MM.1S (cell line): ENCODE data around the gene RAB11B.

Experiments used
- DNase-seq: peaks from one replicate; pipeline ENCODE4 v3.0.0-alpha.2; 2015
- H2AFZ ChIP-seq: fragments of 300-600 bp; sonication (generic); 2 replicates; pipeline ENCODE4 v1.6.0; 2016; ENCODE audit warnings: antibody characterized with exemption, low read length
- H3F3A ChIP-seq: fragments of 300-600 bp; sonication (generic); 2 replicates; pipeline ENCODE4 v1.6.1; 2016; ENCODE audit warnings: mild to moderate bottlenecking, antibody characterized with exemption, low read length, moderate library complexity, mixed read lengths; ENCODE audit not compliant: insufficient read depth
- H3K27ac ChIP-seq: fragments of 300-600 bp; sonication (generic); 2 replicates; pipeline ENCODE4 v1.5.1; 2016; ENCODE audit warnings: mild to moderate bottlenecking, low read length
- H3K27me3 ChIP-seq: fragments of 300-600 bp; sonication (generic); replicated peaks from 2 replicates; pipeline ENCODE4 v1.6.0; 2016; ENCODE audit warnings: low read length; ENCODE audit not compliant: insufficient read depth
- H3K36me3 ChIP-seq: fragments of 300-600 bp; sonication (generic); replicated peaks from 2 replicates; pipeline ENCODE4 v1.6.1; 2016; ENCODE audit warnings: mild to moderate bottlenecking, low read length, mixed read lengths; ENCODE audit not compliant: insufficient read depth
- H3K4me1 ChIP-seq: fragments of 300-600 bp; sonication (generic); 2 replicates; pipeline ENCODE4 v1.6.1; 2016; ENCODE audit warnings: low read length, mixed read lengths
- H3K4me2 ChIP-seq: fragments of 300-600 bp; sonication (generic); 2 replicates; pipeline ENCODE4 v1.6.0; 2016; ENCODE audit warnings: low read depth, low read length
- H3K4me3 ChIP-seq: fragments of 300-600 bp; sonication (generic); 2 replicates; pipeline ENCODE4 v1.5.1; 2016; ENCODE audit warnings: low read length, mixed read lengths
- H3K79me2 ChIP-seq: fragments of 300-600 bp; sonication (generic); 2 replicates; pipeline ENCODE4 v1.6.1; 2016; ENCODE audit warnings: mixed run types, low read length, mixed read lengths
- H3K9ac ChIP-seq: fragments of 300-600 bp; sonication (generic); 2 replicates; pipeline ENCODE4 v1.6.1; 2016; ENCODE audit warnings: low read length, mixed read lengths
- H3K9me2 ChIP-seq: fragments of 300-600 bp; sonication (generic); replicated peaks from 2 replicates; pipeline ENCODE4 v1.6.1; 2016; ENCODE audit warnings: mild to moderate bottlenecking, low read length, mixed read lengths; ENCODE audit not compliant: insufficient read depth
- H3K9me3 ChIP-seq: fragments of 300-600 bp; sonication (generic); replicated peaks from 2 replicates; pipeline ENCODE4 v1.6.1; 2016; ENCODE audit warnings: mild to moderate bottlenecking, low read length, mixed read lengths; ENCODE audit not compliant: insufficient read depth
- H4K20me1 ChIP-seq: fragments of 300-600 bp; sonication (generic); 2 replicates; pipeline ENCODE4 v1.6.1; 2016; ENCODE audit warnings: mild to moderate bottlenecking, low read length, moderate library complexity, mixed read lengths; ENCODE audit not compliant: insufficient read depth
- EZH2 ChIP-seq: fragments of 300-600 bp; sonication (generic); optimal IDR thresholded peaks from 2 replicates; pipeline ENCODE3; 2017; ENCODE audit warnings: low read depth, mild to moderate bottlenecking, antibody characterized with exemption, low read length, mixed read lengths
- EZH2phosphoT487 ChIP-seq: fragments of 300-600 bp; sonication (generic); IDR thresholded peaks from 2 replicates; pipeline ENCODE4 v1.6.1; 2018; ENCODE audit warnings: antibody characterized with exemption, low read length
- TF ChIP-seq, protein P1 (sequence below): fragments of 300-600 bp; sonication (generic); IDR thresholded peaks from 2 replicates; pipeline ENCODE4 v1.5.1; 2016; ENCODE audit warnings: antibody characterized with exemption, low read length, mixed read lengths

Gene RAB11B

GRCh38 chr19:8393871-8394250, 3.7 kb downstream of the RAB11B start:
- no peaks in the 10 kb centered on the region for H3K9me2 ChIP-seq
- H3K27ac ChIP-seq = no peak overlapping the region
- no peak overlapping the region for H3K9ac ChIP-seq
- H3K4me2 ChIP-seq = no peak overlapping the region
- peaks cover 76% of the 10 kb centered on the region for H3K79me2 ChIP-seq
- H3F3A ChIP-seq = no peaks in the 10 kb centered on the region; the same call in 1 of the 2 replicates
- no peaks in the 10 kb centered on the region for H3K9me3 ChIP-seq
- no peaks in the 10 kb centered on the region for H3K27me3 ChIP-seq
- DNase-seq = no peak
- H3K4me3 ChIP-seq = no peak overlapping the region
- TF ChIP-seq, protein P1, sequence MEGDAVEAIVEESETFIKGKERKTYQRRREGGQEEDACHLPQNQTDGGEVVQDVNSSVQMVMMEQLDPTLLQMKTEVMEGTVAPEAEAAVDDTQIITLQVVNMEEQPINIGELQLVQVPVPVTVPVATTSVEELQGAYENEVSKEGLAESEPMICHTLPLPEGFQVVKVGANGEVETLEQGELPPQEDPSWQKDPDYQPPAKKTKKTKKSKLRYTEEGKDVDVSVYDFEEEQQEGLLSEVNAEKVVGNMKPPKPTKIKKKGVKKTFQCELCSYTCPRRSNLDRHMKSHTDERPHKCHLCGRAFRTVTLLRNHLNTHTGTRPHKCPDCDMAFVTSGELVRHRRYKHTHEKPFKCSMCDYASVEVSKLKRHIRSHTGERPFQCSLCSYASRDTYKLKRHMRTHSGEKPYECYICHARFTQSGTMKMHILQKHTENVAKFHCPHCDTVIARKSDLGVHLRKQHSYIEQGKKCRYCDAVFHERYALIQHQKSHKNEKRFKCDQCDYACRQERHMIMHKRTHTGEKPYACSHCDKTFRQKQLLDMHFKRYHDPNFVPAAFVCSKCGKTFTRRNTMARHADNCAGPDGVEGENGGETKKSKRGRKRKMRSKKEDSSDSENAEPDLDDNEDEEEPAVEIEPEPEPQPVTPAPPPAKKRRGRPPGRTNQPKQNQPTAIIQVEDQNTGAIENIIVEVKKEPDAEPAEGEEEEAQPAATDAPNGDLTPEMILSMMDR = no peak
- TF ChIP-seq EZH2phosphoT487 = no peak
- no peak for TF ChIP-seq EZH2
- peaks cover 19% of the 10 kb centered on the region; the same call in 1 of the 2 replicates for H4K20me1 ChIP-seq
- H3K36me3 ChIP-seq = no peaks in the 10 kb centered on the region
- H2AFZ ChIP-seq = no peak overlapping the region
- peaks cover 13% of the 10 kb centered on the region for H3K4me1 ChIP-seq

DNA sequence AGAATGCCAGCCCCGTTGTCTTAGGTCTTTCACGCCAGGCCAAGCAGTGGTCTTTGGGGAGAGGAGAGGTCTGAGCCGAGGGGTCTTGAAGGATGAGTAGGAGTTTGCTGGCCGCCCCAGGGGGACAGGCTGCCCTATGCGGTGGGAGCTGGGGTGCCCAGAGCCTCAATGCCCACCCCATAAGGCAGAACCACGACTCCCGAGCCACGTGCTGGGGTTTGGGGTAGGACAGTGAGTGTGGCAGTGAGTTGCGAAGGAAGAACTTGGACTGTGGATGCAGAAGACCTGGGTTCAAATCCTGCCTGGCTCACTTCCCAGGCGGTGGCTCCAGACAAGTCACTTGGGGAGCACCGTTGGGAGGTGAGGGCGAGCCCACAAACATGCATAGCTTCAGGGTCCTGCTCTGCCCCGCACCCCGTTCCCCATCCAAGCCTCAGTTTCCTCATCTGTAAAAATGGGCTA, 5.5 kb downstream of the RAB11B start:
- H3K79me2 ChIP-seq = peaks cover 89% of the 10 kb centered on the region
- no peaks in the 10 kb centered on the region for H3K9me2 ChIP-seq
- H3K4me2 ChIP-seq = no peak overlapping the region
- TF ChIP-seq, protein P1 = no peak
- TF ChIP-seq EZH2phosphoT487 (no peak), EZH2 (no peak)
- no peaks in the 10 kb centered on the region for H3K9me3 ChIP-seq
- H3K27ac ChIP-seq = no peak overlapping the region
- H3K4me1 ChIP-seq = peaks cover 13% of the 10 kb centered on the region
- peaks cover 19% of the 10 kb centered on the region; the same call in 1 of the 2 replicates for H4K20me1 ChIP-seq
- no peak overlapping the region for H3K9ac ChIP-seq
- no peak overlapping the region for H2AFZ ChIP-seq
- no peaks in the 10 kb centered on the region; the same call in 1 of the 2 replicates for H3F3A ChIP-seq
- H3K4me3 ChIP-seq = no peak overlapping the region
- DNase-seq = no peak
- no peaks in the 10 kb centered on the region for H3K27me3 ChIP-seq
- no peaks in the 10 kb centered on the region for H3K36me3 ChIP-seq

GRCh38 chr19:8396185-8396562, 6.0 kb downstream of the RAB11B start:
- Histone ChIP-seq H3K9me2 (no peaks in the 10 kb centered on the region), H3K27ac (no peak overlapping the region), H3K4me1 (peaks cover 9% of the 10 kb centered on the region), H4K20me1 (peaks cover 16% of the 10 kb centered on the region; the same call in 1 of the 2 replicates), H3F3A (no peaks in the 10 kb centered on the region; the same call in 1 of the 2 replicates), H3K9me3 (no peaks in the 10 kb centered on the region), H3K36me3 (no peaks in the 10 kb centered on the region), H3K4me3 (no peak overlapping the region), H2AFZ (no peak overlapping the region), H3K4me2 (no peak overlapping the region), H3K9ac (no peak overlapping the region), H3K79me2 (peaks cover 85% of the 10 kb centered on the region), H3K27me3 (no peaks in the 10 kb centered on the region)
- TF ChIP-seq EZH2phosphoT487 (no peak), EZH2 (no peak)
- TF ChIP-seq, protein P1 = no peak
- no peak for DNase-seq
